Activated naive CD8-positive, alpha-beta T cell treated with anti-CD3 and anti-CD28 coated beads, Interleukin-2, amount 50 U/mL, for 16 hours (primary cell): ENCODE results near the gene RAPGEF6.
"Not testable (repeated sequence)": the region's sequence is repeated elsewhere in the genome, so short reads cannot be mapped to it uniquely, and the experiment has no call there.

ENCODE experiments used
- DNase-seq: peaks from one replicate; pipeline ENCODE4 v3.0.0-alpha.2; 2020; ENCODE audit warnings: low read depth, low spot score

RAPGEF6 gene

GRCh38 chr5:131608597-131608996 lies 26.4 kb downstream of the RAPGEF6 start:
- DNase-seq = no peak

DNA sequence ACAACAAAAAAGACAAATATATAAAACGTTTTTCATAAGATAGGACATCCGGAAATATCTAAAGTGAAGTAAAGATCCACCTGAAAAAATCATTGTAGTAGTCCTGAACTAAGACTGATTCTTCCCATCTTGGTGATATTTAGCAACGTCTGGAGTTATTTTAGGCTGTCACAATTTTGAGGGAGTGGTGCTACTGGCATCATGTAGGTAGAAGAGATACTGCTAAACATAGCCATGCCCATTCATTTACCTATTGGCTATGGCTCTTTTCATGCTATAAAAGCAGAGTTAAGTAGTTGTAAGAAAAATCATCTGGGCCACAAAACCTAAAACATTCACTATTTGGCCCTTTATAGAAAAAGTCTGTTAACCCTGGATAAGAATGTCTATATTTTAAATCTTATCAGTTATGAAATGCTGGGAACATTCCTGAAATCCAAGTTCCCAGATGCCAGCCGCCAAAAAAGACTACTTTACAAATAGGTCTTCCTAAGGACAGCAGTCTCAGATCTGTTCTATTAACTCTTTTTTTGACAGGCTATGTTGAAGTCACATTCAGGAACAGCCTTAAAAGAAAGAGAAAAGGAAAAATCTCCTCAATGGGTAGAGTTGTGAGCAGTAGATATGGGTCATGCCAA lies 27.0 kb downstream of the RAPGEF6 start:
- no peak for DNase-seq

- DNase-seq = no peak
These were observed 27.6 kb downstream of the RAPGEF6 start for GRCh38 chr5:131607418-131607817.

GRCh38 chr5:131605086-131605485 lies 29.9 kb downstream of the RAPGEF6 start:
- DNase-seq = no peak

- no peak for DNase-seq
These were observed 39.7 kb downstream of the RAPGEF6 start for GRCh38 chr5:131595088-131596033.

- no peak for DNase-seq
These were observed 41.1 kb downstream of the RAPGEF6 start for GRCh38 chr5:131593921-131594320.

- not testable (repeated sequence) for DNase-seq
These were observed 41.6 kb downstream of the RAPGEF6 start for GRCh38 chr5:131593436-131593835.

DNA sequence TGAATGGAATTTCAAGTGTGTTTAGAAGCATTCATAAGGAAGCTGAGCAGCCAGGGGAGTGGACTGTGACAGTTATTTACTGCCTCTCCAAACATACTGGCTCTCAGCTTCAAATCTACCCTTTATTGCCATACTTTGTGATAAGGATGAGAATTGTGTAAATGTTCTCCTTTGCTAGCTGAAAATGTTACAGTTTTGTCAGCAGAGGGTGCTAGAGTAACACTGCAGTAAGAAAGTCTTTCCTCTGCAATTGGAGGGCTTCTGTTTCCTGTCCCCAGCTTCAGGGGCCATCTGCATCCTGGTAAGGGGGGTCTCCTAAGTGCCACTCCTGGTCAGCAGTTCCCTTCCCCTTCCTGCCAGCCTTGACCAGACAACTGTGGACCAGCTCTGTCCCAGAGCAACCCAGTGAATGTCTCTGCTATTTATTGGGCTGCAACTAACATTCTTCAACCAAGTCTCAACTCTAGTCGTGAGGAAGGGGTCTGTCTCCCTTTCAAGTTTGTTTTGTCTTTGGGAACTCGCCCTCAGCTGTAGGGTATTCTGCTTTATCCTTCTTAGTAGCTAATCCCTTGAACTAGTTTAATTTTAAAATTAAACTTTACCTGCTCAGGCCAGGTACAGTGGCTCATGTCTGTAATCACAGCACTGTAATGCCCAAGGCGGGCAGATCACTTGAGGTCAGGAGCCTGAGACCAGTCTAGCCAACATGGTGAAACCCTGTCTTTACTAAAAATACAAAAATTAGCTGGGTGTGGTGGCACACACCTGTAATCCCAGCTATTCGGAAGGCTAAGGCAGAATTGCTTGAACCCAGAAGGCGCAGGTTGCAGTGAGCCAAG lies 45.3 kb downstream of the RAPGEF6 start:
- DNase-seq = no peak

DNA sequence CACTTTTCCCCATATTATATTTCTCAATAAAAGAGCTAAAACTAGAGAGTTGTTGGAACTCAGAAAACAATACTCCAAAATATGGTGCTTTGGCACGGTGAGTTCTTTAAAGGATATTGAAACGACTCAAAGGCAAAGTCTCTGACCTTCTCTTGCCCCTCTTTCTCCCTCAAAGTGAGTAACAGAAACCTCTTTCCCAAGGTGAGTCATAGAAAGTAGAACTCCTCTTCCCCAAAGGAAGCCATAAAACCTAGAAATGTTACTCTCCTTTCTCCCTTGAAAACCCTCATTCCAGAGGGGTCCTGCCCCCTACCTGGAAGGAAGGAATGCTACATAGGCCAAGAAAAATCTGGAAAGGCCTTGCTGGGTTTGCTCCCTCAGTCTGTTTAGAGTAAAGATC lies 47.5 kb downstream of the RAPGEF6 start:
- DNase-seq = no peak

- no peak for DNase-seq
These were observed 53.3 kb downstream of the RAPGEF6 start for GRCh38 chr5:131581702-131582101.

- no peak for DNase-seq
These were observed 54.9 kb downstream of the RAPGEF6 start for GRCh38 chr5:131579917-131580671.

DNA sequence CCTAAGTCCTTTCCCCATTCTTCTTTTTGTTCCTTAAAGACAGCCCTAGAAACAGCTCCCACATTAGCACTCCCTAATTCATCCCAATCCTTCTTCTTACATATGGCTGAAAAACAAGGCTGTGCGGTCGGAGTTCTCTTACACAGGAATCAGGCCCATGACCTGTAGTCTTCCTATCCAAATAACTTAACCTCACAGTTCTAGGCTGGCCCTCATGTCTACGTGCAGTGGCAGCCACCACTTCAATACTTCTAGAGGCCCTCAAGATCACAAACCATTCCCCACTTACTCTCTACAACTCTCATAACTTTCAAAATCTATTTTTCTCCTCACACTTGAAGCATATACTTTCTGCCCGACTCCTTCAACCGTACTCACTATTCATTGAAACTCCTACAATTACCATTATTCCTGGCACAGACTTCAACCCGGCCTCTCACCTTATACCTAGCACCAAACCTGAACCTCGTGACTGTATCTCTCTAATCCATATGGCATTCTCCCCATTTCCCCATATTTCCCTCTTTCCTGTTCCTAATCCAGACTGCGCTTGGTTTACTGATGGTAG lies 59.3 kb downstream of the RAPGEF6 start:
- no peak for DNase-seq

- no peak for DNase-seq
These were observed 63.3 kb downstream of the RAPGEF6 start for GRCh38 chr5:131571669-131572168.

DNA sequence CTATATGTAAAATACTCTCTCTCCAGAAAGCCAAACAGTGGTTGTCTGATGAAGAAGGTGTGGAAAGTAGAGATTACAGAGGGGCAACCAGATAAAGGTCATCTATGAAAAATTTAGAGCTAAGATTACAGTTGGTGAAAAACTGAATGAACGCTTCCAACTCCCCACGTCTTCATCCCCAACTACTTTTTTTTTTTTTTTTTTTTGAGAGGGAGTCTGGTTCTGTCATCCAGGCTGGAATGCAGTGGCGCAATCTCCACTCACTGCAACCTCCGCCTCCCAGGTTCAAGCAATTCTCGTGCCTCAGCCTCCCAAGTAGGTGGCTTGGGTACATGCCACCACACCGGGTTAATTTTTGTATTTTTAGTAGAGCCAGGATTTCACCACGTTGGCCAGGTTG lies 64.3 kb downstream of the RAPGEF6 start:
- DNase-seq = no peak

DNA sequence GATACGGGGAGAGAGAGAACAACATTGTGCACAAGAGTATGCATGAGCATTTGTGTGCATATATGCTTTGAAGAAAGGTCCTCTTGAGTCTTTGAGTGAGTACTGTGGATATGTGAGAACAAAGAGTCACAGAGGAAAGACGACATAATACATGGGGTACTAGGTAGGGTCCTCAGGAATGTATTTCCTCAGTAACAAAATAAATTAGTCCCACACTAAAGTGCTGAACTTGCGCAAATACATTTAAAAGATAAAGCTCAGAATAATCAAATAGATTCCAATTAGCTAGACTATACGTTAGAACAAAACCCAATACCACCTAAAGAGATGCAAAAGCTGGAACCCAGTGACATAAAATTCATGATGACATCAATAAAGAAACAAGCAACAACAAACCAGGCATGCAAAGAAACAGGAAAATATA lies 70.8 kb downstream of the RAPGEF6 start:
- no peak for DNase-seq

DNA sequence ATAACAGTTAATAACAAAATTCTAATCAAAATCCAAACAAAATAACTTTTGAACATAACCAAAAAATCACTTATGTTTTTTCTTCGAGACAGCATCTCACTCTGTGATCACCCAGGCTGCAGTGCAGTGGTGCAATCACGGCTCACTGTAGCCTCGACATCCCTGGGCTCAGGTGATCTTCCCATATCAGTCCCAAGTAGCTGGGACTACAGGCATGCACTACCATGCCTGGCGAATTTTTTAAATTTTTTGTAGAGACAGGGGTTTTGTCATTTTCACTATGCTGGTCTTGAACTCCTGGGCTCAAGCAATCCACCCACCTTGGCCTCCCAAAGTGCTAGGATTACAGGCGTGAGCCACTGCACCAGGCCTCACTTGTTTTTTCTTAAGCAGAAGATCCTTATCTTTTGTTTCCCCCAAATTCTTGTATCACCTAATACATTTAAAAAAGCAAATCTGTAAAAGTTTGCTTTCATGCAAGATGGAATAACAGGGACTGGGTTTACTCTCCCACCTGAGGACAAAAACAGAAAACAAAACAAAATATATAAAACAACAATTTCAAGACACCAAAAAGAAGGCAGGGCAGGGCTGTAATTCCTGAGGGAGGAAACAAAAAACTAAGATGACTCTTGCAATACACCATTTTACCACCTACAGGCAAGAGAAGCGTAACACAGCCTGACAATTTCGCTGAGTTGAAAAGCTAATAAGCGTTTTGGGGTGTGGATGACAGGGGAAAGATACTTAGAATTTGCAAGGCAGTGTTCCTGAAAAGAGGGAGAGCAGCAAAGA lies 71.4 kb downstream of the RAPGEF6 start:
- DNase-seq = no peak

DNA sequence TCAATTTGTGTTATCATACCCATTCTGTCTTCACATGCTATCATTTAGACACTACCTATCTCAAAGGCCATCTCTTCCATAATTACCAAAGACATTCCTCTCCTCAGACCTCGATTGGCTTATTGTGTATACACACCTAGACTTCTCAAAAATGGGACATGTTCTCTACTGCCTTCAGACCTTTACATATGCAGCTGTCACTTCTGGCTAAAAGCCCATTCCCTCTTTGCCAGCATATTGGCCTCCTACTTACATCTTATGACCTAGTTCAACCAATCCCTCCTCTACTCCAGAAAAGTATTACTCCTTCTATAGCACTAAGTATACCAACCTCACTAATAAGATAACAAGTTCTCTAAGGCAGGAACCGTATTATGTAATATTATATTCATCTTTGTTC lies 84.4 kb downstream of the RAPGEF6 start:
- no peak for DNase-seq

GRCh38 chr5:131548176-131548575 lies 86.9 kb downstream of the RAPGEF6 start:
- no peak for DNase-seq

- DNase-seq = no peak
These were observed 89.2 kb downstream of the RAPGEF6 start for GRCh38 chr5:131545845-131546244.

GRCh38 chr5:131542723-131543122 lies 92.3 kb downstream of the RAPGEF6 start:
- no peak for DNase-seq
